Adrenal gland (tissue), 5 donors: ENCODE data around the gene SNX30.

Experiments used
- CTCF ChIP-seq, 6 experiments: fragments of 450-650 bp in 4 of 6; fragments of 200-600 bp in 2 of 6; sonication (generic) in 1 of 6; IDR thresholded peaks; 1 replicate in 5 of 6; 2 replicates in 1 of 6; pipeline versions ENCODE4 v1.5.1 to v1.8.0; 2016 to 2021; ENCODE audit warnings: antibody characterized with exemption in 6 of 6, mild to moderate bottlenecking in 2 of 6, moderate library complexity in 1 of 6
- POLR2A ChIP-seq, 2 donors: fragments of 450-650 bp; IDR thresholded peaks; one replicate each; pipeline ENCODE4 v1.6.1; 2017; ENCODE audit warnings: antibody characterized with exemption in 2 of 2, mild to moderate bottlenecking in 2 of 2, moderate library complexity in 1 of 2
- donor health status: DM: no; HTN: no; CAD: no.

GRCh38 chr9:112831969-112832368, 81.4 kb downstream of the SNX30 start:
- TF ChIP-seq CTCF (IDR thresholded peaks at IDR 0.05) (no peak), POLR2A (IDR thresholded peaks at IDR 0.05) (no peak)
